Liver (tissue), 9 donors: ENCODE data around the gene CIDEB. TPM values are rescaled to one million over a fixed set of nuclear protein-coding genes. Genes with fewer than 3 reads are reported as not detected.
A peak's percentile ranks its signal among the peaks of the same experiment; 100 is the strongest.

Experiments
- DNase-seq: peaks from one replicate; pipeline ENCODE4 v3.0.0-alpha.2; 2017; ENCODE audit warnings: low spot score
- H3K27ac ChIP-seq, 2 donors: one replicate each; pipeline ENCODE4 v1.7.0; 2013; ENCODE audit warnings: inconsistent platforms in 2 of 2, low read length in 2 of 2, control low read depth in 1 of 2, low read depth in 1 of 2, mild to moderate bottlenecking in 1 of 2
- H3K27me3 ChIP-seq, 4 donors: one replicate each; pipeline versions ENCODE4 v1.6.1 to v1.7.0; 2013; ENCODE audit warnings: low read length in 3 of 4, inconsistent platforms in 1 of 4, mild to moderate bottlenecking in 1 of 4, moderate library complexity in 1 of 4; ENCODE audit not compliant: control insufficient read depth in 4 of 4, insufficient read depth in 4 of 4
- H3K36me3 ChIP-seq, 4 donors: one replicate each; pipeline versions ENCODE4 v1.6.1 to v1.7.0; 2013; ENCODE audit warnings: low read length in 3 of 4, mild to moderate bottlenecking in 3 of 4, low read depth in 1 of 4, moderate library complexity in 1 of 4; ENCODE audit not compliant: control insufficient read depth in 4 of 4, insufficient read depth in 3 of 4
- H3K4me1 ChIP-seq, 4 donors: one replicate each; pipeline versions ENCODE4 v1.6.1 to v1.7.0; 2013; ENCODE audit warnings: low read length in 3 of 4, mild to moderate bottlenecking in 3 of 4, moderate library complexity in 1 of 4; ENCODE audit not compliant: control insufficient read depth in 4 of 4, insufficient read depth in 4 of 4
- H3K4me3 ChIP-seq, 3 donors: one replicate each; pipeline versions ENCODE4 v1.6.1 to v1.7.0; 2013; ENCODE audit warnings: low read length in 3 of 3, control low read depth in 1 of 3, low read depth in 1 of 3, mild to moderate bottlenecking in 1 of 3
- H3K9ac ChIP-seq, 2 donors: one replicate each; pipeline ENCODE4 v1.7.0; 2013; ENCODE audit warnings: low read length in 2 of 2, mild to moderate bottlenecking in 2 of 2, moderate library complexity in 2 of 2, control low read depth in 1 of 2, low read depth in 1 of 2
- H3K9me3 ChIP-seq, 4 donors: one replicate each; pipeline versions ENCODE4 v1.6.1 to v1.7.0; 2013; ENCODE audit warnings: low read length in 3 of 4; ENCODE audit not compliant: control insufficient read depth in 4 of 4
- ATF3 ChIP-seq: IDR thresholded peaks from 2 replicates; pipeline ENCODE4 v1.6.1; 2016; ENCODE audit warnings: antibody characterized with exemption
- CTCF ChIP-seq: fragments of 150-350 bp; IDR thresholded peaks from 2 replicates; pipeline ENCODE4 v1.5.1; 2017; ENCODE audit warnings: improper control_type of control experiment, low read depth, low read length; ENCODE audit not compliant: missing input control
- EGR1 ChIP-seq, 2 donors: IDR thresholded peaks; 2 replicates each; pipeline ENCODE4 v1.6.1; 2016 to 2018; ENCODE audit warnings: antibody characterized with exemption in 2 of 2, low read depth in 2 of 2
- FOXA1 ChIP-seq: IDR thresholded peaks from 2 replicates; pipeline ENCODE4 v1.6.1; 2016; ENCODE audit warnings: antibody characterized with exemption
- FOXA2 ChIP-seq: IDR thresholded peaks from 2 replicates; pipeline ENCODE4 v1.6.1; 2016; ENCODE audit warnings: antibody characterized with exemption
- GABPA ChIP-seq, 2 donors: IDR thresholded peaks in 1 of 2; conservative IDR thresholded peaks in 1 of 2; 2 replicates each; pipeline ENCODE4 v1.6.1; 2016; ENCODE audit warnings: antibody characterized with exemption in 2 of 2, mild to moderate bottlenecking in 1 of 2, moderate library complexity in 1 of 2
- JUND ChIP-seq, 2 donors: IDR thresholded peaks; 2 replicates each; pipeline ENCODE4 v1.6.1; 2016; ENCODE audit warnings: antibody characterized with exemption in 2 of 2
- NR2F2 ChIP-seq: IDR thresholded peaks from 2 replicates; pipeline ENCODE4 v1.6.1; 2016; ENCODE audit warnings: antibody characterized with exemption
- REST ChIP-seq: IDR thresholded peaks from 2 replicates; pipeline ENCODE4 v1.6.1; 2016; ENCODE audit warnings: antibody characterized with exemption, mild to moderate bottlenecking
- SP1 ChIP-seq: IDR thresholded peaks from 2 replicates; pipeline ENCODE4 v1.6.1; 2018; ENCODE audit warnings: antibody characterized with exemption, mild to moderate bottlenecking
- TAF1 ChIP-seq: conservative IDR thresholded peaks from 2 replicates; pipeline ENCODE4 v1.6.1; 2016; ENCODE audit warnings: antibody characterized with exemption, mild to moderate bottlenecking
- YY1 ChIP-seq: IDR thresholded peaks from 2 replicates; pipeline ENCODE4 v1.6.1; 2016; ENCODE audit warnings: antibody characterized with exemption, mild to moderate bottlenecking
- WGBS: extraction: QIAGEN DNeasy Blood & Tissue Kit; methylation state at CpG from one replicate; pipeline ENCODE4 v1.1.7; 2013; 5-methylcytosine and 5-hydroxymethylcytosine counted together
- polyA plus RNA-seq, 2 donors: library from polyadenylated mRNA; stranded (reverse) in 1 of 2; unstranded in 1 of 2; fragments of 200-250 nt in 1 of 2; fragments of >200 nt in 1 of 2; fragmentation: Nextera tagmentation in 1 of 2; extraction: Ambion mirVana in 1 of 2; gene quantifications; one replicate each; pipeline versions ENCODE4 v1.2.1 to v1.2.3, GENCODE V29; 2013 to 2015
- total RNA-seq, 2 donors: library from RNA; depleted of rRNA; stranded (reverse); fragments of >200 nt; gene quantifications; one replicate each; pipeline ENCODE4 v1.2.3, GENCODE V29; 2014
- TF ChIP-seq, protein P1 (sequence below): IDR thresholded peaks from 2 replicates; pipeline ENCODE4 v1.6.1; 2016; ENCODE audit warnings: antibody characterized with exemption
- TF ChIP-seq, protein P2 (sequence below): IDR thresholded peaks from 2 replicates; pipeline ENCODE4 v1.6.1; 2016; ENCODE audit warnings: antibody characterized with exemption
- donor health status: healthy.
- donor health status: healthy.
- donor health status: healthy.
- donor health status: healthy.
- donor health status: healthy.

CIDEB gene
- total and polyA plus RNA-seq, 4 donors = 32.1 to 312 (median 159) TPM

- H3K9ac ChIP-seq = no peak overlapping the region
- no peaks in the 10 kb centered on the region for H3K27me3 ChIP-seq
- no peak for TF ChIP-seq REST
- TF ChIP-seq, protein P1, sequence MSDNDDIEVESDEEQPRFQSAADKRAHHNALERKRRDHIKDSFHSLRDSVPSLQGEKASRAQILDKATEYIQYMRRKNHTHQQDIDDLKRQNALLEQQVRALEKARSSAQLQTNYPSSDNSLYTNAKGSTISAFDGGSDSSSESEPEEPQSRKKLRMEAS = no peak
- TF ChIP-seq FOXA1 = no peak
- TF ChIP-seq EGR1 (IDR thresholded peaks at IDR 0.05; ENCODE audit: low read depth in 2 of 2) = no peak
- TF ChIP-seq YY1 = no peak
- TF ChIP-seq, protein P2, sequence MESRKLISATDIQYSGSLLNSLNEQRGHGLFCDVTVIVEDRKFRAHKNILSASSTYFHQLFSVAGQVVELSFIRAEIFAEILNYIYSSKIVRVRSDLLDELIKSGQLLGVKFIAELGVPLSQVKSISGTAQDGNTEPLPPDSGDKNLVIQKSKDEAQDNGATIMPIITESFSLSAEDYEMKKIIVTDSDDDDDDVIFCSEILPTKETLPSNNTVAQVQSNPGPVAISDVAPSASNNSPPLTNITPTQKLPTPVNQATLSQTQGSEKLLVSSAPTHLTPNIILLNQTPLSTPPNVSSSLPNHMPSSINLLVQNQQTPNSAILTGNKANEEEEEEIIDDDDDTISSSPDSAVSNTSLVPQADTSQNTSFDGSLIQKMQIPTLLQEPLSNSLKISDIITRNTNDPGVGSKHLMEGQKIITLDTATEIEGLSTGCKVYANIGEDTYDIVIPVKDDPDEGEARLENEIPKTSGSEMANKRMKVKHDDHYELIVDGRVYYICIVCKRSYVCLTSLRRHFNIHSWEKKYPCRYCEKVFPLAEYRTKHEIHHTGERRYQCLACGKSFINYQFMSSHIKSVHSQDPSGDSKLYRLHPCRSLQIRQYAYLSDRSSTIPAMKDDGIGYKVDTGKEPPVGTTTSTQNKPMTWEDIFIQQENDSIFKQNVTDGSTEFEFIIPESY = no peak
- no peak for TF ChIP-seq NR2F2
- TF ChIP-seq TAF1 = no peak
- TF ChIP-seq ATF3 = no peak
- no peak for TF ChIP-seq JUND (IDR thresholded peaks at IDR 0.05)
- TF ChIP-seq CTCF = no peak
- no peak for TF ChIP-seq GABPA (IDR thresholded peaks at IDR 0.05 in 1 of 2, conservative IDR thresholded peaks at IDR 0.05 in 1 of 2)
- no peak for TF ChIP-seq FOXA2
- H3K9me3 ChIP-seq = no peaks in the 10 kb centered on the region
- DNase-seq = no peak
- no peaks in the 10 kb centered on the region for H3K36me3 ChIP-seq
- peak overlapping the region in 1 of 2 donors; percentile 19 for H3K27ac ChIP-seq
- 88% methylated on average over 11 of the region's 11 CpGs for WGBS
- no peak overlapping the region for H3K4me3 ChIP-seq
- H3K4me1 ChIP-seq = peaks cover 0 to 17% (median 8%) of the 10 kb centered on the region in 4 donors
Observed at GRCh38 chr14:24277606-24278321, 30.0 kb downstream of the CIDEB start.

DNA sequence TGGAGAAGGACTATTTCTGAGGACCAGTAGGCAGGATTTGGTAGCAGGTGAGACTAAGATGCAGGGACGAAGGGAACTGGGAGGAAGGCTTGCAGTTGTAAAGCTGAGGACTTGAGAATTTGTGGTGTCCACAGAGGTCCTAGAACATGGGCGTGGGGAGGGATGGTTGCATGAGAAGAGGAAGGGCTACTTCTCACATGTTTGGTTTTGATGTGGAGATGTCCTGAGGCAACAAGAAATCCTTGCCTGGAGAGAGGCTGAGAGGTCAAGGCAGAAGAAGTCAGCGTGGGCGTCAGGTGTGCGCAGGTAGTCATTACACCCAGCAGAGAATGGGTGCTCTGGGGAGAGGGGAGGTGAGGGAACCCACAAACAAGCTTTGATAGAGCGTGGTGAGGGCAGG lies 30.7 kb downstream of the CIDEB start:
- H3K4me3 ChIP-seq = no peak overlapping the region
- no peak for TF ChIP-seq SP1

More for the DNA sequence above, 30.7 kb downstream of the CIDEB start:
- Histone ChIP-seq H3K9ac (no peak overlapping the region), H3K27ac (peak overlapping the region in 1 of 2 donors; percentile 19), H3K4me1 (peaks cover 0 to 19% (median 8%) of the 10 kb centered on the region in 4 donors), H3K27me3 (no peaks in the 10 kb centered on the region), H3K36me3 (no peaks in the 10 kb centered on the region), H3K9me3 (no peaks in the 10 kb centered on the region)
- no peak for DNase-seq
- 94% methylated on average over 6 of the region's 6 CpGs for WGBS
